H1 (cell line): Measurements from ENCODE around the gene PER2. TPM values are rescaled to one million over a fixed set of nuclear protein-coding genes. Genes with fewer than 3 reads are reported as not detected.

ENCODE experiments used
- CTCF ChIA-PET: fragments of 300-600 bp; sonication (Branson Sonifier 250); formaldehyde crosslinking; loops from one replicate; lab custom pipeline; 2021; ENCODE audit not compliant: partially characterized antibody; lab: Charles Lee
- POLR2A ChIA-PET: fragments of 300-600 bp; sonication (Branson Sonifier 250); formaldehyde crosslinking; loops from one replicate; lab custom pipeline; 2021; ENCODE audit warnings: inconsistent platforms; ENCODE audit not compliant: partially characterized antibody; lab: Charles Lee
- DNase-seq, 2 experiments: peaks; one replicate each; pipeline versions ENCODE4 v3.0.0 to v3.0.0-alpha.2; 2010 to 2022; ENCODE audit warnings: low spot score in 2 of 2, low read depth in 1 of 2, mixed read lengths in 1 of 2
- FAIRE-seq: peaks from 2 replicates; lab custom pipeline; 2011; peaks lifted over from hg19 to GRCh38; lab: Jason Lieb, UNC
- H2AFZ ChIP-seq: 2 replicates; pipeline ENCODE4 v1.8.1; 2012; ENCODE audit warnings: low read length, inconsistent platforms
- H2AK5ac ChIP-seq: 2 replicates; pipeline ENCODE4 v1.6.1; 2013; ENCODE audit warnings: low read depth, low read length
- H2BK120ac ChIP-seq: replicated peaks from 2 replicates; pipeline ENCODE3; 2013; ENCODE audit warnings: low read depth, low read length, inconsistent platforms
- H2BK12ac ChIP-seq: 2 replicates; pipeline ENCODE4 v1.6.1; 2013; ENCODE audit warnings: low read depth, low read length
- H2BK15ac ChIP-seq: 2 replicates; pipeline ENCODE4 v1.6.1; 2013; ENCODE audit warnings: low read length
- H2BK20ac ChIP-seq: 2 replicates; pipeline ENCODE4 v1.6.1; 2013; ENCODE audit warnings: low read length
- H2BK5ac ChIP-seq: 2 replicates; pipeline ENCODE4 v1.6.1; 2013; ENCODE audit warnings: low read depth, low read length
- H3K14ac ChIP-seq: 2 replicates; pipeline ENCODE4 v1.6.1; 2013; ENCODE audit warnings: inconsistent platforms; ENCODE audit not compliant: insufficient read length
- H3K18ac ChIP-seq: 2 replicates; pipeline ENCODE4 v1.6.1; 2013; ENCODE audit warnings: low read length; ENCODE audit errors: extremely low read depth
- H3K23ac ChIP-seq: 2 replicates; pipeline ENCODE4 v1.6.1; 2013; ENCODE audit warnings: inconsistent platforms; ENCODE audit not compliant: insufficient read length
- H3K23me2 ChIP-seq: 2 replicates; pipeline ENCODE4 v1.6.1; 2013; ENCODE audit warnings: low read depth, low read length
- H3K27ac ChIP-seq: 2 replicates; pipeline ENCODE4 v1.6.1; 2011; ENCODE audit warnings: low read depth, low read length, inconsistent platforms
- H3K27me3 ChIP-seq, 4 experiments: replicated peaks in 1 of 4; 1 replicate in 1 of 4; 2 replicates in 3 of 4; pipeline versions ENCODE4 v1.6.1 to v1.8.1; 2011 to 2013; ENCODE audit warnings: low read length in 3 of 4, mild to moderate bottlenecking in 3 of 4, inconsistent platforms in 2 of 4, mixed read lengths in 2 of 4, moderate library complexity in 1 of 4; ENCODE audit not compliant: control insufficient read depth in 3 of 4, insufficient read depth in 3 of 4; ENCODE audit errors: extremely low read depth in 1 of 4
- H3K36me3 ChIP-seq, 4 experiments: 2 replicates each; pipeline versions ENCODE4 v1.6.1 to v1.8.1; 2011 to 2013; ENCODE audit warnings: mild to moderate bottlenecking in 4 of 4, low read length in 3 of 4, moderate library complexity in 2 of 4, control low read depth in 1 of 4, inconsistent platforms in 1 of 4; ENCODE audit not compliant: insufficient read depth in 4 of 4, control insufficient read depth in 2 of 4
- H3K4ac ChIP-seq: replicated peaks from 2 replicates; pipeline ENCODE3; 2013; ENCODE audit warnings: low read length, low read depth, mixed read lengths, inconsistent platforms; ENCODE audit not compliant: insufficient read length
- H3K4me1 ChIP-seq, 4 experiments: replicated peaks in 1 of 4; 1 replicate in 1 of 4; 2 replicates in 3 of 4; pipeline versions ENCODE4 v1.6.1 to v1.8.1; 2011 to 2013; ENCODE audit warnings: low read length in 3 of 4, inconsistent platforms in 2 of 4, mixed read lengths in 1 of 4; ENCODE audit not compliant: insufficient read depth in 4 of 4, control insufficient read depth in 3 of 4
- H3K4me2 ChIP-seq, 2 experiments: 2 replicates each; pipeline versions ENCODE4 v1.6.1 to v1.8.1; 2011 to 2013; ENCODE audit warnings: low read depth in 2 of 2, low read length in 2 of 2, control low read depth in 1 of 2, inconsistent platforms in 1 of 2, mild to moderate bottlenecking in 1 of 2; ENCODE audit not compliant: insufficient read depth in 1 of 2
- H3K4me3 ChIP-seq, 4 experiments: fragments of 200-600, 300-600 bp in 1 of 4; sonication (generic), shearing (Covaris generic), sonication (Bioruptor Twin) in 1 of 4; 2 replicates each; pipeline versions ENCODE4 v1.5.1 to v1.8.1; 2011 to 2016; ENCODE audit warnings: low read length in 4 of 4, low read depth in 3 of 4, control low read depth in 2 of 4, inconsistent platforms in 2 of 4, mild to moderate bottlenecking in 2 of 4, mixed read lengths in 1 of 4, moderate library complexity in 1 of 4; ENCODE audit not compliant: insufficient read depth in 2 of 4; ENCODE audit errors: extremely low read depth in 1 of 4
- H3K56ac ChIP-seq: replicated peaks from 2 replicates; pipeline ENCODE3; 2013; ENCODE audit warnings: low read depth, mild to moderate bottlenecking, mixed read lengths, low read length, inconsistent platforms; ENCODE audit not compliant: insufficient read length
- H3K79me1 ChIP-seq: 2 replicates; pipeline ENCODE4 v1.6.1; 2013; ENCODE audit warnings: low read depth, low read length, control low read depth
- H3K79me2 ChIP-seq, 2 experiments: 2 replicates each; pipeline versions ENCODE4 v1.6.1 to v1.8.1; 2012 to 2013; ENCODE audit warnings: low read length in 2 of 2, mild to moderate bottlenecking in 2 of 2, inconsistent platforms in 1 of 2; ENCODE audit not compliant: insufficient read depth in 2 of 2, control insufficient read depth in 1 of 2
- H3K9ac ChIP-seq, 4 experiments: replicated peaks in 1 of 4; 1 replicate in 1 of 4; 2 replicates in 3 of 4; pipeline versions ENCODE4 v1.6.1 to v1.8.1; 2011 to 2013; ENCODE audit warnings: low read depth in 3 of 4, low read length in 3 of 4, control low read depth in 2 of 4, mild to moderate bottlenecking in 2 of 4, moderate library complexity in 2 of 4, inconsistent platforms in 1 of 4; ENCODE audit errors: extremely low read depth in 1 of 4
- H3K9me3 ChIP-seq, 2 experiments: 2 replicates each; pipeline versions ENCODE4 v1.6.1 to v1.8.1; 2012 to 2013; ENCODE audit warnings: mild to moderate bottlenecking in 2 of 2, moderate library complexity in 2 of 2, control low read depth in 1 of 2, inconsistent platforms in 1 of 2, low read depth in 1 of 2, low read length in 1 of 2, mixed read lengths in 1 of 2; ENCODE audit not compliant: insufficient read depth in 2 of 2
- H4K20me1 ChIP-seq, 2 experiments: replicated peaks in 1 of 2; 2 replicates each; pipeline versions ENCODE3 to v1.8.1; 2011 to 2013; ENCODE audit warnings: inconsistent platforms in 2 of 2, low read length in 2 of 2, mild to moderate bottlenecking in 1 of 2; ENCODE audit not compliant: insufficient read depth in 2 of 2, control insufficient read depth in 1 of 2
- H4K5ac ChIP-seq: 2 replicates; pipeline ENCODE4 v1.6.1; 2013; ENCODE audit warnings: low read length, low read depth, mixed read lengths, inconsistent platforms; ENCODE audit not compliant: insufficient read length
- H4K8ac ChIP-seq: 2 replicates; pipeline ENCODE4 v1.8.0; 2013; ENCODE audit warnings: mild to moderate bottlenecking, moderate library complexity, low read length, inconsistent platforms; ENCODE audit not compliant: insufficient read depth; ENCODE audit errors: extremely low read depth
- H4K91ac ChIP-seq: replicated peaks from 2 replicates; pipeline ENCODE3; 2013; ENCODE audit warnings: low read length, mixed read lengths, inconsistent platforms; ENCODE audit not compliant: insufficient read length
- CREB1 ChIP-seq: IDR thresholded peaks from 2 replicates; pipeline ENCODE4 v1.6.1; 2012; ENCODE audit warnings: inconsistent platforms
- GTF2F1 ChIP-seq: IDR thresholded peaks from 2 replicates; pipeline ENCODE4 v1.6.1; 2012; ENCODE audit warnings: low read depth, low read length, improper control_type of control experiment, borderline replicate concordance
- KDM4A ChIP-seq: IDR thresholded peaks from one replicate; pipeline ENCODE4 v1.7.1; 2012; ENCODE audit warnings: low read depth, mild to moderate bottlenecking, moderate library complexity, low read length, inconsistent platforms; ENCODE audit not compliant: severe bottlenecking
- NANOG ChIP-seq: IDR thresholded peaks from 2 replicates; pipeline ENCODE4 v1.6.1; 2011; ENCODE audit warnings: low read length, low read depth, mild to moderate bottlenecking, inconsistent platforms; ENCODE audit not compliant: insufficient read depth, poor library complexity, severe bottlenecking
- NRF1 ChIP-seq: IDR thresholded peaks from 2 replicates; pipeline ENCODE4 v1.6.1; 2011; ENCODE audit warnings: mild to moderate bottlenecking, low read depth, low read length, improper control_type of control experiment
- RBBP5 ChIP-seq: IDR thresholded peaks from 2 replicates; pipeline ENCODE4 v1.7.1; 2012; ENCODE audit warnings: low read depth, mild to moderate bottlenecking, inconsistent platforms, low read length, moderate library complexity, borderline replicate concordance
- SUZ12 ChIP-seq: fragments of 200-600 bp; sonication (generic); IDR thresholded peaks from 2 replicates; pipeline ENCODE4 v1.6.1; 2012; ENCODE audit warnings: mild to moderate bottlenecking, inconsistent platforms, low read length, moderate library complexity, mixed read lengths
- TAF7 ChIP-seq: optimal IDR thresholded peaks from 2 replicates; pipeline ENCODE3; 2011; ENCODE audit warnings: low read depth, mild to moderate bottlenecking, inconsistent platforms, low read length, moderate library complexity, borderline replicate concordance
- YY1 ChIP-seq: IDR thresholded peaks from 2 replicates; pipeline ENCODE4 v1.6.1; 2011; ENCODE audit warnings: low read depth, mild to moderate bottlenecking, low read length
- ZNF274 ChIP-seq: IDR thresholded peaks from 2 replicates; pipeline ENCODE4 v1.7.0; 2012; ENCODE audit warnings: low read length, borderline replicate concordance; ENCODE audit errors: extremely low read depth
- WGBS, 2 experiments: shearing (Covaris generic) in 1 of 2; methylation state at CpG; one replicate each; pipeline versions ENCODE4 v1.1.6 to v1.1.7; 2013 to 2015; ENCODE audit warnings: low lambda C conversion rate in 2 of 2, mixed read lengths in 2 of 2, inconsistent platforms in 1 of 2, low coverage in 1 of 2, missing lambda C conversion rate in 1 of 2; ENCODE audit not compliant: insufficient replicate concordance in 2 of 2, insufficient coverage in 1 of 2, insufficient read length in 1 of 2; ENCODE audit errors: extremely low coverage in 1 of 2, missing lambda C conversion rate in 1 of 2; 5-methylcytosine and 5-hydroxymethylcytosine counted together
- polyA plus RNA-seq, 7 experiments: library from polyadenylated mRNA; depleted of rRNA in 3 of 7; stranded (reverse) in 5 of 7; unstranded in 2 of 7; fragments of >200 nt in 5 of 7; fragments of 200-250 nt in 2 of 7; gene quantifications; 1 replicate in 5 of 7; 2 replicates in 1 of 7; 4 replicates in 1 of 7; pipeline versions ENCODE4 v1.2.1 to v1.2.3, GENCODE V29; 2011 to 2013; ENCODE audit warnings: missing spikeins in 2 of 7, mixed read lengths in 2 of 7
- total RNA-seq: library from RNA; stranded (reverse); fragmentation: NEBNext Ultra II Directional; extraction: Animal tissue kit (Norgen Biotek cat#: 25700); gene quantifications from 2 replicates; pipeline ENCODE4 v1.2.1, GENCODE V29; 2021
- TF ChIP-seq, protein P1 (sequence below): IDR thresholded peaks from 2 replicates; pipeline ENCODE4 v1.6.1; 2012; ENCODE audit warnings: low read length, inconsistent platforms

The PER2 gene
- total and polyA plus RNA-seq, 2 of the 8 experiments (the other 6 are each of a cell fraction or from before 2014, with no cell fraction given) = 0.91 to 5.5 TPM

DNA sequence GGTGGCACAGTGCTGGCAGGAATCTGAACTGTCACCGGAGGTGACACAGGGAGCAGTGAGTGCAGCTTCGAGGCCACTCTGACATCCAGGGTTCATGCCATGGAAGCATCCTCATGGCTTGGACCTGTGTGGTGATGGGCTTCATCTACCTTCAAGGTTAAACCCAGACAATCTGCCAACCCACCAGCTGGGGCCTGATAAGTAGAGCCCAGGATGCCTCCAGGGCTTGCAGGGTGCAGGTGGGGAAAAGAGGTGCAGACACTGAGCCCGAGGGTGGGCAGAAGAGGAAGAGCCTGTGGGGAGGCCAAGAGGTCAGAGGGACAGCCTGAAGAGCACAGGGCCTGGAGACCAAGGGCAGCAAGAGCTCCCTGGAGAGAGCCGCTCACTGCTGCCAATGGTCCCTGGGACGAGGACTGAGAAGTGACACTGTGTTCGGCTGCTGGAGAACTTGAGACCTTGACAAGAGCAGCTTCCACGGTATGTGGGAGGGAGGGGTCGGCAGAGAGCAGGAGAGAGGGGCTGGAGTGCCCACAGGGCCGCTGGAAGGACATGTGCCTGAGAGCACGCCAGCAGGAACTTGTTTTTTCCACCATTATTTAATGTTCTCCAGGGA, 40.5 kb downstream of the PER2 start:
- H3K36me3 ChIP-seq = no peaks in the 10 kb centered on the region
- DNase-seq = no peak
- peaks cover 0 to 6% (median 0%) of the 10 kb centered on the region in 4 experiments; a peak in 2 of 7 replicates for H3K4me1 ChIP-seq
- no peak overlapping the region for H2BK12ac ChIP-seq
- H3K14ac ChIP-seq = no peak overlapping the region
- H2AFZ ChIP-seq = no peak overlapping the region
- no peak overlapping the region for H3K27ac ChIP-seq
- ChIA-PET POLR2A (interaction anchor here (1.1 to 1.4 kb wide), 2 partner anchors 8 to 11 kb away, joined by 3 to 4 read pairs; partner anchors contain the start of gene HES6), CTCF (interaction anchor here (0.6 to 16.7 kb wide), 5 partner anchors 14 to 120 kb away, joined by 3 to 208 read pairs (median 3); no protein-coding TSS in a partner anchor)
- no peak overlapping the region for H4K8ac ChIP-seq
- no peaks in the 10 kb centered on the region for H3K9me3 ChIP-seq
- H2BK20ac ChIP-seq = no peak overlapping the region
- H3K18ac ChIP-seq = no peak overlapping the region
- no peak overlapping the region for H4K5ac ChIP-seq
- H4K91ac ChIP-seq = no peak overlapping the region
- no peak overlapping the region for H2BK120ac ChIP-seq
- no peak overlapping the region for H3K23ac ChIP-seq
- FAIRE-seq = no peak
- H3K4ac ChIP-seq = no peak overlapping the region
- no peak overlapping the region for H2BK15ac ChIP-seq
- 88% methylated on average over 10 of the region's 10 CpGs; no CpG with 5 or more reads in 1 of the 2 experiments for WGBS, 2 experiments
- no peak overlapping the region for H3K56ac ChIP-seq
- H3K79me2 ChIP-seq = no peaks in the 10 kb centered on the region
- no peak overlapping the region for H3K9ac ChIP-seq
- H4K20me1 ChIP-seq = no peaks in the 10 kb centered on the region
- no peak overlapping the region for H3K4me2 ChIP-seq
- H3K4me3 ChIP-seq = no peak overlapping the region
- no peak overlapping the region for H2AK5ac ChIP-seq
- H3K79me1 ChIP-seq = no peaks in the 10 kb centered on the region
- H2BK5ac ChIP-seq = no peak overlapping the region
- no peaks in the 10 kb centered on the region; a peak in 1 of 7 replicates for H3K27me3 ChIP-seq
- H3K23me2 ChIP-seq = no peaks in the 10 kb centered on the region
- TF ChIP-seq KDM4A (no peak), GTF2F1 (no peak), ZNF274 (no peak), TAF7 (no peak), YY1 (no peak), NRF1 (no peak), NANOG (no peak), SUZ12 (no peak), RBBP5 (no peak), CREB1 (no peak)
- TF ChIP-seq, protein P1, sequence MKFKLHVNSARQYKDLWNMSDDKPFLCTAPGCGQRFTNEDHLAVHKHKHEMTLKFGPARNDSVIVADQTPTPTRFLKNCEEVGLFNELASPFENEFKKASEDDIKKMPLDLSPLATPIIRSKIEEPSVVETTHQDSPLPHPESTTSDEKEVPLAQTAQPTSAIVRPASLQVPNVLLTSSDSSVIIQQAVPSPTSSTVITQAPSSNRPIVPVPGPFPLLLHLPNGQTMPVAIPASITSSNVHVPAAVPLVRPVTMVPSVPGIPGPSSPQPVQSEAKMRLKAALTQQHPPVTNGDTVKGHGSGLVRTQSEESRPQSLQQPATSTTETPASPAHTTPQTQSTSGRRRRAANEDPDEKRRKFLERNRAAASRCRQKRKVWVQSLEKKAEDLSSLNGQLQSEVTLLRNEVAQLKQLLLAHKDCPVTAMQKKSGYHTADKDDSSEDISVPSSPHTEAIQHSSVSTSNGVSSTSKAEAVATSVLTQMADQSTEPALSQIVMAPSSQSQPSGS = no peak
